ENCODE measurements around the gene AMPD3.

DNA sequence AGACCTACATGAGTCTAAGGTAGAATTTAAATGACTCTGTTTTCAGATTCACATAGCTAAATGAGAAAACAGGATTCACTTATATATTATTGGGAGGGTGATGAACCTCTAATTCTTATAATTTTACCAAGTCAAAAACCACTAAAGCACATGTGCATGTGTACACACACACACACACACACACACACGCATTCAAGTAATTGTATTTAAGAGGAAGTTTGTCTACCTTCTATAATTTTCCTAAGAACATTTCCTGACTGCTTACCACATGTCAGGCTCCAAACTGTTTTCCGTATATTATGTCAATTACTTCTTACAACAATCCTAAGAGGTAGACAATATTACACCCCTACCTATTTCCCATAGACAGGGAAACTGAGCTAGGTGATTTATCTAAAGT is 79.3 kb downstream of the AMPD3 start:
- no peak for TF ChIP-seq CTCF (IDR thresholded peaks at IDR 0.05; ENCODE audit: low read depth, low read length)
- TF ChIP-seq EZH2phosphoT487 (IDR thresholded peaks at IDR 0.05; ENCODE audit: low read depth), result no peak
